GM03348 (cell line): ENCODE measurements around the gene RGCC.

Experiments
- DNase-seq: peaks from one replicate; pipeline ENCODE4 v3.0.0; 2012; ENCODE audit warnings: low spot score

The RGCC gene

DNA sequence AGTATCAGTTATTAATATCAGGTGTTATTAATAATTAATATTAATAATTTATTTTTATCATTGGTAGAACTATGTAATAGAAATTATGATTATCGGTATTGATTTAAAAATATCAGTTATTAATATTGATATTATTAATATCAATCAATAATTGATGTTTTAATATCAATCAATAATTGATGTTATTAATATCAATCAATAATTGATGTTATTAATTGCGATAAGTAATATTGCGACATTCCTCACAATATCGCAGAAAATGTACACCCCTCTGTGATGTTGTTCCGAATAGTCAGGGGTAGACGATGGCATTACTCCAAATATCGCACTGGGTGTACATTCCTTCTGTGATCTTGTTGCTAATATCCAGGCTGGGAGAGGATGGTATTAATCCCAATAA, 3.7 kb upstream of the RGCC start:
- DNase-seq, result no peak

DNA sequence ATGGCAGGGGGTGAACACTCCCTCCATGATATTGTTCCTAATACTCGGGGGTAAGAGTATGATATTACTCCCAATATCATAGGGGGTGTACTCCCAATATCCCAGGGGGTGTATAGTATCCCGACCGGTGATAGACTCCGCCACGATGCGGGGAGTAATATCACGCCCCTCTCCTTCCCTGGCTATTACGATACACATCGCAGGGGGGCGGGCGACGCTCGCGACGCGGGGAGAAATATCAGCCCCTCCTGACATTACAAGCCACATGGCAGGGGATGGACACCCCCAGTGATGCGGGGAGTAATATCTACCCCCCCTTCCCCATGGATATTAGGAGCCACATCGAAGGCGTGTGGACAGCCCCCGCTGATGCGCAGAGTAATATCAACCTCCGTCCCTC, 3.2 kb upstream of the RGCC start:
- no peak for DNase-seq

DNA sequence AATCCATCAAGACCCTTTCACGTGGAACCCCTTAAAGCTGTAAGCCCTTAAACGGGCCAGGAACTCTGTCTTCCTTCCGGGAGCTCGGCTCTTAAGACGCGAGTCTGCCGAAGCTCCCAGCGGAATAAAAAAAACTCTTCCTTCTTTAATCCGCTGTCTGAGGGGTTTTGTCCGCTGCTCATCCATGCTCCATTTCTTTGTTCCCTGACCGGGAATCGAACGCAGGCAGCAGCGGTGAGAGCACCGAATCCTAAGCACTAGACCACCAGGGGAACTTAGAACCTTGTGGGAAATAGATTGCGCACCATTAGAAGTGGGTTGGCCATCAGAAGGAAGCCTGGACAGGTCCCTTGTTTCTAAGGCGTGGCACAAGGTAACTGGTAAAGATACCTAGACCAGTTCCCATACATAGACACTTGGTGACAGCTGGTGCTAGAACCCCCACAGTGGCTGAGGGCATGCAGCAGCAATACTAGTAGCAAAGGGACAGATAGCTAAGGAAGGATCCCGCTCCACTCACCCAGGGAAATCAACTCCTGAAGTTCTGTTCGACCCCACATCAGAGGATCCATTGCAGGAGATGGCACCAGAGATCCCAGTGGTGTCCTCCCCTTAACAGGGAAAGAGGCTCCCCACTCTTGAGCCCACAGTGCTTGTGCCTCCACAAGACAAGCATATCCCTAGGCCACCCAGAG, 1.5 kb upstream of the RGCC start:
- DNase-seq, result no peak

DNA sequence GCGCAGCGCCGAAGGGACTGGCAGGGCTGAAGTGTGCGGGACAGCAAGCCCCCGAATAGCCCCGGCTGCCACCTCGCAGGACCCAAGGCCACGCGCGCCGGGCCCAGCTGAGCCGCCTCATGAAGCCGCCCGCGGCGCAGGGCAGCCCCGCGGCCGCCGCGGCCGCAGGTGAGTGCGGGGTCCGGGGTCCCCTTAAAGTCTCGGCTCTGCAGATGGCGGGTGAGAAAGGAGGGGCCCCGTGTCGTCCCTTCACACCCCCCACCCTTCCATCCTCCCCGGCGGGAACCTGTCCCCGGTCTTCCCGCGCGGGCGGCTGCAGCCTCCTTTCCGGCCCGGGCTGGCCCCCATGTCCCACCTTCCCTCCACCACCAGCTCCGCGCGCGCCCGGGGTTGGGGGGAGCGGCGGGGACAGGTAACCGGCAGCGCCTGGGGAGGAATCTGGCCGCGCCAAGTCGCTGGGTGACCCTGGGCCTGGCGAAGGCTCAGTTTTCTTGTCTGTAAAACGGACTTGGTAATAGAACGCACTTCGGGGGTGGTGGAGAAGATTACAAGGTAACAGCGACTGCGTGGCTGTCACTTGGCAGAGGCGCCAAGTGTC, 338 bp downstream of the RGCC start:
- no peak for DNase-seq

DNA sequence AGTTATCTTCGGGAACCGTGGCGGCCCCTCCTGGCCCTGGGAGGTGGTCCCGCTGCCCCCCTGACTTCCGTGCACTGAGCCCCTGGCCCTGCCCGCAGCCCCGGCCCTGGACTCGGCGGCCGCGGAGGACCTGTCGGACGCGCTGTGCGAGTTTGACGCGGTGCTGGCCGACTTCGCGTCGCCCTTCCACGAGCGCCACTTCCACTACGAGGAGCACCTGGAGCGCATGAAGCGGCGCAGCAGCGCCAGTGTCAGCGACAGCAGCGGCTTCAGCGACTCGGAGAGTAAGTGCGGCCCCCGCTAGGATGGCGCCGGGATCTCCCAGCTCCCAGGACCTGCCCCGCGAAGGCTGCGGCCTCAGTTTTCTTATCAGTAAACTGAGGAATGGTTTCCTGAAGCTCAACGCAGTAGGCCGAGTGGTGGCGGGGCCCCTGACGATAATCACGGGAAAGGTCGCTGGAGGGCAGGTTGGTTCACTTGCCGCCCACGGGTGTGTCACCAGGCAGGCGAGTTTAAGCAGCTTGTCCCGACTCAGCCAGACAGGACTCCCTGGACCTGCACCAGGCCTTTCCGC, 924 bp downstream of the RGCC start:
- peak; percentile 41 for DNase-seq

DNA sequence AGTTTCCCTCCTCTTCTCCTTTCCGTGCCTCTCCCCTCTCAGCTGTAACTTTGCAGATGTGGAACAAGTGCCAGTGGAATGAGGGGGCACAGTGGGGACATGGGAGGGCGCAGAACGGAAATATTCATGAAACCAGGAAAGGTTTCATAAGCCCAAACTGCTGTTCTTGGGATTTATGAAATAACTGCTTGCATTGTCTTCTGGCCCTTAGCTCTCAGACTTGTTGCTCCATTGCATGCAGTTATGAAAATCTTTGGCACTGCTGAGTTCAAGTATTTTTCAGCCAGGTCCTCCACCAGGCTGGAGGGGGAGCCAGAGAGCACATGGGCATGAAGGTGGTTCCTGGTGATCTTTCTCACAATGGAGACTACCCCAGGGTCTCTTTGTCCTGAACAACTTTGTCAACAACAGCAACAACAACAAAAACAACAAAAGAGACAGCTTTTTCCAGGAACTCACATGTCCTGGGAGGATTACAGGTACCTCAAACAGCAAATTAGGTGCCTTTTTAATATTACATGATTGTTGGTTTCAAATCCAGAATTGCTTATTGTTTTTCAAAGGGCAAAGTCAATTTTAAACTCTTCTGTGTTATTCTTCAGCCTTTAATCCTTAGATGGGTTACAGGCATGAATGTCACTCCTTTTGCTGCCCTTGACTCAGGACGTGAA, 1.5 kb downstream of the RGCC start:
- peak; percentile 78 for DNase-seq

DNA sequence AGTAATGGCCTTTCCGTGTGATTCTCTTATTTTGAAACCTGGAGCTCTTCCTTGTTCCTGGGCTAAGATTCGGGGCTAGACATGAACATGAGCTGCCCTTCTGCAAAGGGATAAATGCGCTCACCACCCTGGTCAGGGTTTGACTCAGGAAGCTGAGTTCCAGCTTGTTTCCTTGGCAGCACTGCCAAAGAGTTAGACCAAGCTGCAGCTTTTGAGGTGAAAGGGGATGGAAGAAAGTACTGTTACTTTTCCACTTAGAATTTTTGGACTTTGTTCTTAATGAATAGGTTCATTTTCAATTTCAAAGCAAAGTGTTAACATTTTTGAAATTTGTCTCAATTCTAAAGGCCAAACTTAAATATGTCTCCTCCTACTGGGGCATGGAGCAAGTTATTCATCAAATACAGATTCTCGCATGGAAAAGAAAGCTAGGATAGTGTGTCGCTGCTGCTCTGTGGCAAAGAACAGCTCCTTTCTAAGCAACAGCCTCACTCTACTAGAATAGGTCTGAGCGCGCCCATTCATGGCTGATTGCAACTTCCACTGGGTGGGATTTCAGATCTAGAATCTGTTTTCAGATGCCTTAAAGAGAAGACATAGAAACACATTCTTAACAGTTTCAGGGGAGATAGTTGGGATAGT, 2.2 kb downstream of the RGCC start:
- no peak for DNase-seq

DNA sequence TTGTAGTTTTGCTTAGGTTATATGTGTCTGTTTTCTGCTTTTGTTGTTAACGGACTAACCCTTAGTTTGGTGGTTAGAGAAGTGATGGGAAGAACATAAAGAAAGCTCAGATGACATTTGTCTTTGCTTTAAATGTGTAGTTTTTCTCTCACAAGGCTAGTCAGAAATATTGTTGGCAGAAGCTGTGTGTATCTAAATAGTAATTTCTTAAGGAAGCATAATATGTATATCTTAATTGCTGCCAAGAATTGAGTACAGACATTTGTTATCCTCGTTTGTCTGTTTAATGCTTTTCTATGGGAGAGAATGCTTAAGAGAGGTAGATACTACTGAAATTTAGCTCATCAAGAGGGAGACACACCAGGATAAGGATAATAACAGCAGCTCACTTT, 2.7 kb downstream of the RGCC start:
- no peak for DNase-seq

DNA sequence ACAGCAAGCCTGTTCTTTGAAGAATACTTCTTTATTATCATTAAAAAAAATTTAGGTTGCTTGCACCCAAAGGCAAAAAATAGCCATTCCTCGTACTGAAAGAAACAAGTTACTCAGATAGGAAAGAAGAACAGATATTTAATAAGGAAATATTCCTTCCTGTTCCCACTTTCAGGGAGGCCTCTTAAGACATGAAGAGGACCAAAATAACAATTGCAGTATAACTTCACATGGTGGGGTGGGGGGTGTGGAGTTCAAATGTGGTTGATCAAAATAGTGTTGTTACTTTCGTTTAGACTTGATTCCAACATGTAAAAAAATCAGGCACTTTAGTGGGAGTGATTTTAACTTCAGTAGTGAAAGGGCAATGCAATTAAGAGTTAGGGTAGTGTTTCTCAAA, 3.6 kb downstream of the RGCC start:
- no peak for DNase-seq

DNA sequence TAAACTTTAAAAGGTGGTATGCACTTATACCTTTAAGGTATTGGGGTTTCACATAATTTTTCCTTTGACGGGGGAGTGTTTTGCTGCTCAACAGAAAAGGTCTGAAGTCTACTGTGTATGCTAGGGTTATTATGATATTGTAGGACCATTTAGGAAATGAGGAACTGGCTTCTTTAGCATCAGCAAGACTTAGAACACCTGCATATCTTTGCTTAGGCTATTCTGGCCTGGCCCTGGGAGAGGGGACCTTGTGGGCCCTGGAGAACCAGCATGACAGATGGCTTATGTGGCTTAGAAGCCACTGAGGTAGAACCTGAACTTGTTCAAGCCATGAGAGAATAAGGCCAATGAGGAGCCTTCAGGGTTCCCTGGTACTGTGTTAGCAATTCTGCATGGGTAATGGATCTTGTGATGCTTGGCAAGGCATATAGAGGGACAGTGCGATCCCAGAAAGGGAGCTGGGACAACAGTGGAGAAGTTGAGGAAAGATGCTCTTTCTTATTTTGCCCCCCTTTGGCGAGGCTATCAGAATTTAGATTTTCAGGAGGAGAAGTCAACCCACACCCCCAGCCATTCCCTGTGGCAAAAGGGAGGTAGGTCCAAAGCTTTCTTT, 4.3 kb downstream of the RGCC start:
- no peak for DNase-seq

DNA sequence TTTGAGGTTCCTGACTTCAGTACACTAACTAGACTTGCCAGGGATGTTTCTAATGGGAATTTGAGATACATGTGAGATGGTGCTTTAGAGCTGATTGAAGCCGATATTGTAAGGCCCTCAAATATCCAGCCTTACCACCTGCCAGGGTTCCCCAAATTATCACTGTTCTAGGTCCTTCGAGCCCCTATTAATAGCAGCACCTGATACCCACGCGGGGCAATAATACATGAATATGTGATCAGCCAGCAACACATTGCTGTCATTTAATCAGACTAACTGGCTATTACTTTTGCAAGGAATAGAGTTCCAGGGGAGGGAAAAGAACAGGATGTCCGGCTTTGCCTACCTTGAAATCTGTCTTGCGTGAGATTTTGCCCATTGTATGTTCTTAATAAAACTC, 5.1 kb downstream of the RGCC start:
- DNase-seq, result no peak

DNA sequence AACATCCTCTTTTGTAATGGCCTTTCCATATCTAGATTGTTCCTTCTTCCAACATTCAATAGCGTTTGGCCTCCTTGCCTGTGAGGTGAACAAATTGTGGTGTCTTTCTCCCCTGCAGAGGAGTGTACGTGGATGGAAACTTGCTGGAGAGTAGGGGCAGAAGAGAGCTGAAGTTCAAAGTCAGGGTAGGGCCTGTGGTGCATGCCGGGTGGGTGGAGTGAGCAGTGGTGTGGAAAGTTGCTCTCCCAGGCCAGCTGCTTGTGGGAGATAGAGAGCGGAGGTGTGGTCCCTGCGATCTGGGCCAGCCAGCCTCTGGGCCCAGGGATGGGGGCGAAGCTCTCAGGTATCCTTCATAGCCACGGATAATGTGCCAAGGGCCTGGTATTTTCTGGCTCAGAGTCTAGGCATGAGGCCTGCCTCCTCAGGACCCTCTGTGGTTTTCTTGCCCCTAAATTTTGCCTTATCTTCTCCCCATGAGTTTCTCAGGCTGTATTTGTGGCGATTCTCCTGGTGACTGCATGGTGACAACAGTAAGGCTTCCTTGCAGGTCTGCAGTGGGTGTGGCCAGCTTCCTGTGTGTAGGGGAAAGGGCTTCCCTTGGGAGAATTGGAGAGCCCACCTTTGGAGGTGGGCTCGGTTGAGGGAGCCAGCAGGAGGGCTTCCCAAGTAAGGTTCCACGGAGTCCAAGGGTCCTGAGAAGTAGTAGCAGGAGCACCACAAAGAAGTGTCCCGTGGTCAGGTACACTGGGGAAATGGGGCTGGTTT, 6.7 kb downstream of the RGCC start:
- DNase-seq, result no peak

DNA sequence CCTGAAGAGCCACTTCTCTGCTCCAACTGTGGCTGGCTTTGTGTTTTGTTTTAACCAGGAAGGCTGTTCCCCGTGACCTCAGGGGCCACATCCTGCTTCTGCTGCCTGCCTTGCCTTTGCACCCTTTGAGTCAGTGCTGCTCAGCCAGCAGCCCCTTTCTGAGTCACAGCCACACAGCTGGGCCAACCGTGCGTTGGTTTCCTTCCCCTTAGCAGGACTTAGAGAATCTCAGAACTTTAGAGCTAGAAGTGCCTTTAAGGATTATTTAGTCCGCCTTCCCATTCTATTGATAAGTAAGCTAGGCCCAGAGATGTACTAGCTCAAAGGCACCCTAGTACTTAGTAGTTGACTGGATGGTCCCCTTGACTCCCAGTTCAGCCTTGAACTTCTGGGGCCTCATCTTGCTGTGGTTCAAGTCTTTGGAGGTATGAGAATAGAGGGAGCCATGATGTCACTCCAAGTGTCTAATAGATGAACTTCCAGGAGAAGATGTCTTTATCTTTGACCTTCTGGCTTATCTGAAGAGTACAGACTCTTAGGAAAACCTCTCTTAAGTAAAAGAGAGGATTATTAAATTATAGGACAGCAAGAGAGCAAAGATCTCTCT, 8.0 kb downstream of the RGCC start:
- peak; percentile 74 for DNase-seq

DNA sequence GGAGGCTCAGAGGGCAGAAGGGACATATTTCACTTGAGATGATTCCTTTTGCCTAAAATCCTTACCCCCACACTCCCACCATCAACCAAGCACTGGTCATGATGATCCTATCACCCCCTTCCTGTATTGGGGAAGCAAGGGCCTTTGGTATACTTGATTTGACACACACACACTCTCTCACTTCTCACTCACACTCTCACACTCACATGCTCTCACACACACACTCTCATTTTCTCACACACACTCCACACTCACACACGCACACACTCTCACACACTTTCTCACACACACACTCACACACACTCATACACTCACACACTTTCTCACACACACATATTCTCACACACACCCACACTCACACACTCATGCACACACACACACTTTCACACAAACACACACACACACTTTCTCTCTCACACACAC, 8.6 kb downstream of the RGCC start:
- no peak for DNase-seq

DNA sequence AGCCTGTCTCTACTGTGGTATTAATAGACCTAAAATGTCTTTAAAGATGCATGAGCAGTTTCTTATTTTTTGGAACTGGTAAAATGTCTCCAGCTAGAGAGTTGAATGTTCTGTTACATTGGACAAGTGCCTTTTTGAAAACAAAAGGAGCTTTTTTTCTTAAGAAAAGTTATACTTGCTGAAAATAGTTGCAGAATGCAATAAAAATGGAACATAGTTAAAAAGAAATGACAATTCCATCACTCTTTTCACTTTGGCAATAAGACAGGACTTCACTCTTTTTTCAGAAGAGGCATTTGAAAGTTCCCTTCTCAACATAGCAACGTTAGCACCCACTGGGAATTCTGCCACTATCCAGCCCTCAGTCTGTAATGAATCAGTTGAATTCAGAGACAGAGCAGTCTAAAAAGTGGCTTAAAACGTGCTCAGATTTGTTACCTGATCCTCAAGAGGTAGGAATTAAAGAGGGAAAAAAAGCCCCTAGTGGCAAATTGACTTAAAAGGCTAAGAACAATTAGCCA, 10.1 kb downstream of the RGCC start:
- DNase-seq, result no peak

DNA sequence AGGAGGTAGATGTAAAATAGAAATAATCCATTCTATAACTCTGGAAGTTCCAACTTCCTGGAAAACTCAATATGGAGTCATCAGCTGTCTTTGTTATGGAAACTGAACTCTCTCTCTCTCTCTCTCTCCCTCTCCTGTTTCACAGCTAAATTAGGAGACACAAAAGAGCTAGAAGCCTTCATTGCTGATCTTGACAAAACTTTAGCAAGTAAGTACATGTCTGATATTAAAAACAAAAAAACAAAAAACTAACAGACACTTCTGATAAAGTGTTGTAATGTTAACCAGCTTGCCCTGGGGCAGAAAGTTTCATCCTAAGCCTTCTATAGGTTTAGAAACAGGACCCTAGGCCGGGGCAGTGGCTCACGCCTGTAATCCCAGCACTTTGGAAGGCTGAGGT, 11.3 kb downstream of the RGCC start:
- no peak for DNase-seq

DNA sequence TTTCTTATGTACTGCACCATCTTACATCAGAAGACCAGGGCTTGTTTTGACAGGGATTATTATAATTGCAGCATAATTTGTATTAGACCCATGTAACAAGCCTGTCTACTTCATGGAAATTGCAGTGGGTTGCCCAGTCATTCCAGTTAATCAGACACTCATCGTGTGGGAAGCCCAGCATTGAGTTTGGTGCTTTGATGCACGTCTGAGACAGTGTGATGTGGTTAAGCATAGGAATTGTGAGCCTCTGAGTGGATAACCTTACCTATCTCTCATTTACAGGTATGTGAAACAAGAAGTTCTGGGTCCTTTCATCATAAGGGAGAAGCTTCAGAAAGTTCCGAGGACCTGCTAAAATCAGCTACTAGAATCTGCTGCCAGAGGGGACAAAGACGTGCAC, 12.8 kb downstream of the RGCC start:
- no peak for DNase-seq

DNA sequence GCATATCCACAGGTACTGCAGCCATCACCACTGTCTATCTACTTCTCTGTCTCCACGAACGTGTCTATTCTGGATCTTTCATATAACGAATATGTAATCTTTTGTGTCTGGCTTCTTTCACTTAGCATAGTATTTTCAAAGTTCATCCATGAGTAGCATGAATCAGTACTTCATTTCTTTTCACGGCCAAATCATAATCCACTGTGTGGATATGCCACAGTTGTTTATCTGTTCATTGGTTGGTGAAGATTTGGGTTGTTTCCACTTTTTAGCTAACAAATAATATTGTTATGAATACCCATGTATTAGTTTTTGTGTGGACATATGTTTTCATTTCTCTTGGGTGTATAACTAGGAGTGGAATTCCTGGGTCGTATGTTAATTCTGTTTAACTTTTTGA, 14.4 kb downstream of the RGCC start:
- no peak for DNase-seq

DNA sequence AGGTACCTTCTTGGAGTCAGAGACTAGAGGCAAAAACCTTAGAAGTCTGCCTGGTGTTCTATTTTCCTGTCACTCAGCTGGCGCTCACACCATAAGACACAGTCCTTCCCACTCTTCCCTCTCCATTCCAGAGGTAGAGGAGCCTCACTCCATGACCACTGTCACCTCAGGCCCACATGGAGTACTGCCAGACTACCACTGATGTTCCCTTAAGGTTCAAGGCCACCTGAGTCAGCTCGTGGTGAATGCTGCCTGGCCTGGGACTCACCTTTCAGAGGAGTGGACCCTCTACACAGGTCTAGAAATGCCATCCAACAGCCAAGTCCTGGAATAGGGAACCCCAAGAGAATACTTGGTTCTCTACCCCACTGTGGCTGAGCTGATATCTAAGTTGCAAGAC, 29.9 kb downstream of the RGCC start:
- DNase-seq, result no peak

DNA sequence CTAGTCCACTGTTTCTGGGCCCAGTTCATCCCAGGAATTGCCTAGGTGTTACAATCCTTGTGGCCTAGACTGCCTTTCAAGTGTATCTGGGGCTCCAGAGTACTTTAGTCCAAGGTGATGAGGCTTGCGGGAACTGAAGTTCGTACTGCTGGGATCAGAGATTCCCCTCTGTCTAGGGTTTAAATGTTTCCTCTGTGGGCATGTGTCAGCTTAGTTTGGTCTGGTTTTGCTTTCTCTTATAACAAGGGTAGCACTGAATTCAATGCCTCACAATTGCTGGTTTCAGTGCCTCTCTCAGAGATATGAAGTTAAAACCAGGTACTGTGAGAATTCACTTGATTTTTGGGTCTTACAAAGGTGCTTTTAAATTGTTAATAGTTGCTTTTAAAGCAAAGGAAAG, 30.8 kb downstream of the RGCC start:
- no peak for DNase-seq
